ENCODE data around the gene PDGFRB. TPM values are rescaled to one million over a fixed set of nuclear protein-coding genes. Genes with fewer than 3 reads are reported as not detected.

Gene PDGFRB
- total RNA-seq, 2 donors from 2014 or later: 24.1 to 34.2 TPM

DNA sequence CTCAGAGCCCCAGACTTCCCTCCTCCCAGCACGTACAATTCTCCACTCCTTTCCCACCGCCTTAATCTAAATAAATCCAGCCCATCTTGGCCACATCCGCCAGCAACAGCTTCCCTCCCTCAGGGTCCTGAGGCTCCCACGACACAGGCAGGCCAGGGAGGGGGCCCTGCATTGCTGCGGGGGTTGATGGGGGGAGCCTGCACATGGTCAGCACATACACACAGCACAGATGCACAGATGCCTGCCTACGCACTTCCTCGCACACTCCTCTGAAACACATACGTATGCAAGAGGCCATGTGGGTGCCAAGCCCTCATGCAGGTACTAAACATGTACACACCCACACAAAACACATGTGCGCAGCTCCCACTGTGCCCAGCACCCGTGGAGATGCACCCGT lies 14.8 kb downstream of the PDGFRB start:
- H3K36me3 ChIP-seq (replicated peaks in 1 of 2; ENCODE audit: insufficient read depth in 1 of 2, low read depth in 2 of 2): no peaks in the 10 kb centered on the region
- H3K27me3 ChIP-seq: no peaks in the 10 kb centered on the region
- no peaks in the 10 kb centered on the region for H3K9me3 ChIP-seq
- DNase-seq: no peak
- H3K27ac ChIP-seq: no peak overlapping the region
- H3K4me3 ChIP-seq: no peak overlapping the region
- H3K4me1 ChIP-seq: peaks cover 25% of the 10 kb centered on the region
- no peak for TF ChIP-seq POLR2A (IDR thresholded peaks at IDR 0.05)
- no peak for TF ChIP-seq CTCF (IDR thresholded peaks at IDR 0.05)
- no peak for ATAC-seq
- intact Hi-C loops (cut with DNase I): no loop called here
- WGBS, 2 donors: 70 to 74% methylated on average over 9 to 11 of the region's 11 CpGs

DNA sequence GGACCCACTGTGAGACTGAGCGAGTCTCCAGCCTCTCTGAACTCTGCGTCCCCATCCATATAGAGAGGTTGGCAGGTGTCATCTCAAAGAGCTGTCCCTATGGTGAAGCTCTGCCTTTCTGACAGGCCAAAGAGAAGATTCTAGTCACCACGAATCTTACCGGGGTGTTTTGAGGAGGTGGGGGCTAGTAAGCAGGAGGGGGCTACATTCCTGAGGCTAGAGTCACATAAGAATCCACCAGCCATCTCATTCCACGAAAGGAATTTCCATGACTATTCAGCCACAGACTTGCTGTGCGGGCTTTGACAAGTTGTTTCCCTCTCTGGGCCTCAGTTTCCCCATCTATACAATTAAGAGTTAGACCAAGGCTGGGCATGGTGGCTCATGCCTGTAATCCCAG lies 16.3 kb downstream of the PDGFRB start:
- Histone ChIP-seq H3K4me1 (peaks cover 25% of the 10 kb centered on the region), H3K4me3 (no peak overlapping the region)
- no peak for TF ChIP-seq POLR2A (IDR thresholded peaks at IDR 0.05)
- TF ChIP-seq CTCF (IDR thresholded peaks at IDR 0.05): no peak

GRCh38 chr5:150138551-150139265 lies 16.9 kb downstream of the PDGFRB start:
- DNase-seq (peak in 3 of 4 donors; percentile 21 to 45 (median 42)), ATAC-seq (peak; percentile 16)
- Histone ChIP-seq H3K4me1 (peaks cover 25% of the 10 kb centered on the region), H3K9me3 (no peaks in the 10 kb centered on the region), H3K27me3 (no peaks in the 10 kb centered on the region), H3K36me3 (replicated peaks in 1 of 2; ENCODE audit: insufficient read depth in 1 of 2, low read depth in 2 of 2) (no peaks in the 10 kb centered on the region), H3K27ac (peak overlapping the region in 2 of 4 donors; percentile 2 to 35), H3K4me3 (no peak overlapping the region)
- intact Hi-C loops (cut with DNase I): no loop called here
- WGBS, 2 donors: 39 to 51% methylated on average over 6 to 10 of the region's 10 CpGs
- TF ChIP-seq CTCF (IDR thresholded peaks at IDR 0.05) (no peak), POLR2A (IDR thresholded peaks at IDR 0.05) (no peak)

More for the DNA sequence above, 16.3 kb downstream of the PDGFRB start:
- Histone ChIP-seq H3K9me3 (no peaks in the 10 kb centered on the region), H3K27me3 (no peaks in the 10 kb centered on the region), H3K27ac (peak overlapping the region in 1 of 4 donors; percentile 2), H3K36me3 (replicated peaks in 1 of 2; ENCODE audit: insufficient read depth in 1 of 2, low read depth in 2 of 2) (no peaks in the 10 kb centered on the region)
- 84 to 88% methylated on average over 5 to 6 of the region's 6 CpGs for WGBS, 2 donors
- DNase-seq (no peak), ATAC-seq (no peak)
- intact Hi-C loops (cut with DNase I): no loop called here

DNA sequence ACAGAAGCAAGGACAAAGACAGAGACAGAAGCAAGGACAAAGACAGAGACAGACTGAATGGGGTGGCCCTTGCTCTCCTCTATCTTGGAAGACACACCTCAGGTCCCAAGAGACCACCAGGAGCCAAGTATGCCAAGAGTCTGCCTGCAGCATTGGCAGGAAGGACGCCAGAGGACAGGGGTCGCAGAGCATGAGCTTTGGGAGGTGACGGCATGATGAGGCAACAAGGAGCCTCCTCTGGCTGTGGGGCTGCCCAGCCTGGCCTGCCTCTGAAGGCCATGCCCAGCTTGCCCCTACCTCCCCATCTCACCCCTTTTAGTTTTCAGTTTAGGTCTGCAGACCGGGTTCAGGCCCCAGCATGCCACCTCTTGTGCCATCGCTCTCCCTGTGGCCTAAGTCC lies 17.6 kb downstream of the PDGFRB start:
- H3K9me3 ChIP-seq: no peaks in the 10 kb centered on the region
- TF ChIP-seq POLR2A (IDR thresholded peaks at IDR 0.05) (no peak), CTCF (IDR thresholded peaks at IDR 0.05) (no peak)
- H3K36me3 ChIP-seq (replicated peaks in 1 of 2; ENCODE audit: insufficient read depth in 1 of 2, low read depth in 2 of 2): no peaks in the 10 kb centered on the region
- intact Hi-C loops (cut with DNase I): no loop called here
- DNase-seq (no peak), ATAC-seq (no peak)
- H3K27me3 ChIP-seq: no peaks in the 10 kb centered on the region
- H3K27ac ChIP-seq: peak overlapping the region in 1 of 4 donors; percentile 3
- H3K4me3 ChIP-seq: no peak overlapping the region
- 80 to 94% methylated on average over 5 of the region's 5 CpGs for WGBS, 2 donors
- H3K4me1 ChIP-seq: peaks cover 25% of the 10 kb centered on the region

All from body of pancreas (tissue), 4 donors.